Glutamatergic neuron (in vitro differentiated cells): ENCODE data around the gene RASD1. TPM values are rescaled to one million over a fixed set of nuclear protein-coding genes. Genes with fewer than 3 reads are reported as not detected.

Experiments used
- DNase-seq: peaks from one replicate; pipeline ENCODE4 v3.0.0; 2022
- H3K27ac Mint-ChIP-seq: one replicate; pipeline ENCODE4 v1.8.0; 2020; ENCODE audit warnings: mild to moderate bottlenecking, mixed read lengths, inconsistent platforms; ENCODE audit not compliant: unreplicated experiment
- H3K27me3 Mint-ChIP-seq: one replicate; pipeline ENCODE4 v1.8.0; 2020; ENCODE audit warnings: mild to moderate bottlenecking, moderate library complexity, mixed read lengths, inconsistent platforms; ENCODE audit not compliant: unreplicated experiment
- H3K36me3 Mint-ChIP-seq: one replicate; pipeline ENCODE4 v1.8.0; 2020; ENCODE audit warnings: mild to moderate bottlenecking, mixed read lengths, inconsistent platforms; ENCODE audit not compliant: unreplicated experiment
- H3K4me1 Mint-ChIP-seq: one replicate; pipeline ENCODE4 v1.8.0; 2020; ENCODE audit warnings: mild to moderate bottlenecking, low read depth, mixed read lengths, inconsistent platforms; ENCODE audit not compliant: unreplicated experiment
- H3K4me3 Mint-ChIP-seq: one replicate; pipeline ENCODE4 v1.8.0; 2020; ENCODE audit warnings: mild to moderate bottlenecking, mixed read lengths, inconsistent platforms; ENCODE audit not compliant: unreplicated experiment
- H3K9me3 Mint-ChIP-seq: one replicate; pipeline ENCODE4 v1.8.0; 2020; ENCODE audit warnings: mild to moderate bottlenecking, moderate library complexity, mixed read lengths, inconsistent platforms; ENCODE audit not compliant: unreplicated experiment
- CTCF ChIP-seq: fragments of 200-600 bp; sonication (generic); IDR thresholded peaks from one replicate; pipeline ENCODE4 v1.5.0; 2021; ENCODE audit not compliant: partially characterized antibody, unreplicated experiment
- total RNA-seq: library from RNA; stranded (reverse); fragmentation: NEBNext Ultra II Directional; extraction: Animal tissue kit (Norgen Biotek cat#: 25700); gene quantifications from one replicate; pipeline ENCODE4 v1.2.1, GENCODE V29; 2021; ENCODE audit not compliant: unreplicated experiment

Gene RASD1
- total RNA-seq, 1 donor from 2014 or later, result 140 TPM

GRCh38 chr17:17504341-17505140, 8.3 kb upstream of the RASD1 start:
- no peaks in the 10 kb centered on the region for H3K36me3 Mint-ChIP-seq
- H3K4me1 Mint-ChIP-seq, result peaks cover 6% of the 10 kb centered on the region
- no peak for TF ChIP-seq CTCF
- H3K27me3 Mint-ChIP-seq, result peaks cover 7% of the 10 kb centered on the region
- H3K4me3 Mint-ChIP-seq, result no peak overlapping the region
- peak; percentile 10 for DNase-seq
- peaks cover 3% of the 10 kb centered on the region for H3K9me3 Mint-ChIP-seq
- H3K27ac Mint-ChIP-seq, result no peak overlapping the region

- DNase-seq, result peak; percentile 14
- Mint-ChIP-seq H3K27me3 (peaks cover 7% of the 10 kb centered on the region), H3K4me3 (no peak overlapping the region), H3K4me1 (peaks cover 6% of the 10 kb centered on the region), H3K36me3 (no peaks in the 10 kb centered on the region), H3K27ac (no peak overlapping the region), H3K9me3 (peaks cover 3% of the 10 kb centered on the region)
- no peak for TF ChIP-seq CTCF
Observed at GRCh38 chr17:17503566-17504130, 7.5 kb upstream of the RASD1 start.

GRCh38 chr17:17502741-17503565, 6.8 kb upstream of the RASD1 start:
- TF ChIP-seq CTCF, result no peak
- H3K27ac Mint-ChIP-seq, result peak overlapping the region; percentile 26

GRCh38 chr17:17500999-17501605, 4.9 kb upstream of the RASD1 start:
- no peak for TF ChIP-seq CTCF
- no peak overlapping the region for H3K27ac Mint-ChIP-seq
- peaks cover 7% of the 10 kb centered on the region for H3K27me3 Mint-ChIP-seq
- H3K4me1 Mint-ChIP-seq, result peaks cover 12% of the 10 kb centered on the region
- no peak for DNase-seq
- H3K36me3 Mint-ChIP-seq, result no peaks in the 10 kb centered on the region
- H3K4me3 Mint-ChIP-seq, result no peak overlapping the region
- peaks cover 6% of the 10 kb centered on the region for H3K9me3 Mint-ChIP-seq

More at GRCh38 chr17:17502741-17503565, 6.8 kb upstream of the RASD1 start:
- Mint-ChIP-seq H3K27me3 (peaks cover 9% of the 10 kb centered on the region), H3K36me3 (no peaks in the 10 kb centered on the region), H3K9me3 (peaks cover 6% of the 10 kb centered on the region), H3K4me3 (peak overlapping the region; percentile 26), H3K4me1 (peaks cover 11% of the 10 kb centered on the region)
- DNase-seq, result peak; percentile 10
